ENCODE measurements around the gene TSEN15. TPM values are rescaled to one million over a fixed set of nuclear protein-coding genes. Genes with fewer than 3 reads are reported as not detected.
A peak's percentile ranks its signal among the peaks of the same experiment; 100 is the strongest.

Gene TSEN15
- total and polyA plus RNA-seq, 3 donors from 2014 or later, result 24.4 to 36.3 (median 33.8) TPM

- 47 to 56% methylated on average over 3 of the region's 3 CpGs for WGBS, 2 donors
- Histone ChIP-seq H3K27me3 (no peaks in the 10 kb centered on the region), H3K4me3 (peak overlapping the region in 1 of 2 donors; percentile 89), H3K36me3 (ENCODE audit: low read depth, missing control alignments) (no peaks in the 10 kb centered on the region), H3K27ac (no peak overlapping the region), H3K4me1 (no peaks in the 10 kb centered on the region), H3K9me3 (no peaks in the 10 kb centered on the region)
- intact Hi-C loops (cut with DNase I; ENCODE audit: low total_unique reads), result no loop called here
- TF ChIP-seq POLR2A (IDR thresholded peaks at IDR 0.05) (no peak), CTCF (IDR thresholded peaks at IDR 0.05) (no peak)
- DNase-seq, result no peak
Measured at GRCh38 chr1:184052750-184053149, 1.2 kb downstream of the TSEN15 start.

- H3K4me1 ChIP-seq, result no peaks in the 10 kb centered on the region
- TF ChIP-seq CTCF (IDR thresholded peaks at IDR 0.05) (no peak), POLR2A (IDR thresholded peaks at IDR 0.05) (no peak)
- no peaks in the 10 kb centered on the region for H3K27me3 ChIP-seq
- H3K36me3 ChIP-seq (ENCODE audit: low read depth, missing control alignments), result no peaks in the 10 kb centered on the region
- H3K27ac ChIP-seq, result no peak overlapping the region
- no peaks in the 10 kb centered on the region for H3K9me3 ChIP-seq
- H3K4me3 ChIP-seq, result no peak overlapping the region
- intact Hi-C loops (cut with DNase I; ENCODE audit: low total_unique reads), result no loop called here
- DNase-seq, result no peak
Measured at GRCh38 chr1:184053881-184054280, 2.4 kb downstream of the TSEN15 start.

- 58 to 70% methylated on average over 2 of the region's 2 CpGs for WGBS, 2 donors
- Histone ChIP-seq H3K27me3 (no peaks in the 10 kb centered on the region), H3K36me3 (ENCODE audit: low read depth, missing control alignments) (no peaks in the 10 kb centered on the region), H3K4me1 (no peaks in the 10 kb centered on the region), H3K4me3 (no peak overlapping the region), H3K27ac (no peak overlapping the region), H3K9me3 (no peaks in the 10 kb centered on the region)
- TF ChIP-seq POLR2A (IDR thresholded peaks at IDR 0.05), result no peak
- intact Hi-C loops (cut with DNase I; ENCODE audit: low total_unique reads), result no loop called here
- no peak for DNase-seq
Measured at GRCh38 chr1:184056921-184057555, 5.5 kb downstream of the TSEN15 start.

- no peak overlapping the region for H3K4me3 ChIP-seq
- H3K27ac ChIP-seq, result no peak overlapping the region
- no peak for TF ChIP-seq POLR2A (IDR thresholded peaks at IDR 0.05)
- no peak for TF ChIP-seq CTCF (IDR thresholded peaks at IDR 0.05)
- no peak for DNase-seq
- no peaks in the 10 kb centered on the region for H3K9me3 ChIP-seq
- H3K4me1 ChIP-seq, result no peaks in the 10 kb centered on the region
- H3K27me3 ChIP-seq, result no peaks in the 10 kb centered on the region
- intact Hi-C loops (cut with DNase I; ENCODE audit: low total_unique reads), result no loop called here
- no peaks in the 10 kb centered on the region for H3K36me3 ChIP-seq (ENCODE audit: low read depth, missing control alignments)
Measured at GRCh38 chr1:184059887-184060286, 8.4 kb downstream of the TSEN15 start.

GRCh38 chr1:184060316-184060715, 8.8 kb downstream of the TSEN15 start:
- H3K4me1 ChIP-seq, result no peaks in the 10 kb centered on the region
- no peak for DNase-seq
- TF ChIP-seq CTCF (IDR thresholded peaks at IDR 0.05), result no peak
- TF ChIP-seq POLR2A (IDR thresholded peaks at IDR 0.05), result no peak
- no peak overlapping the region for H3K27ac ChIP-seq
- intact Hi-C loops (cut with DNase I; ENCODE audit: low total_unique reads), result no loop called here
- 94% methylated on average over 3 of the region's 3 CpGs for WGBS, 2 donors
- no peaks in the 10 kb centered on the region for H3K9me3 ChIP-seq
- no peaks in the 10 kb centered on the region for H3K27me3 ChIP-seq
- H3K36me3 ChIP-seq (ENCODE audit: low read depth, missing control alignments), result no peaks in the 10 kb centered on the region
- H3K4me3 ChIP-seq, result no peak overlapping the region
